Measurements from ENCODE around the gene KDM6B. TPM values are rescaled to one million over a fixed set of nuclear protein-coding genes. Genes with fewer than 3 reads are reported as not detected.
A peak's percentile ranks its signal among the peaks of the same experiment; 100 is the strongest.

Gene KDM6B
- total RNA-seq, 1 experiment from 2014 or later, result 28.9 TPM

DNA sequence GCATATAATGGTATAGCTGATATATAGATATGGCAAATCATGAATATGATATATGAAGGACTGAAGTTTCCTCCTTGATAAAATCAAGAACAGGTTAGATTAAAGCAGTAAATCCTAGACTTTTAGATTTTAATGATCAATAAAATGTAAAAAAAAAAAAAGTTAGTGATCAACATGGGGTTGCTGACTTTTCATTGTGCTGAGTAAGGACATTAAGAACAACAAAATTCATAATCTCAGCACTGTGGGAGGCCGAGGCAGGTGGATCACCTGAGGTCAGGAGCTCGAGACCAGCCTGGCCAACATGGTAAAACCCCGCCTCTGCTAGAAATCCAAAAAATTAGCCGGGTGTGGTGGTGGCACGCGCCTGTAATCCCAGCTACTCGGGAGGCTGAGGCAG is 44.2 kb downstream of the KDM6B start:
- Histone ChIP-seq H3K4me2 (ENCODE audit: insufficient read depth, insufficient read length, low read length) (no peak overlapping the region), H3K14ac (ENCODE audit: insufficient read depth, low read length) (no peak overlapping the region), H3T11ph (ENCODE audit: low read length) (no peak overlapping the region), H3K27me3 (ENCODE audit: insufficient read depth, low read length) (no peaks in the 10 kb centered on the region), H3K27ac (ENCODE audit: insufficient read length, low read depth, low read length) (no peak overlapping the region), H3K56ac (ENCODE audit: insufficient read length, low read depth, low read length) (no peak overlapping the region), H3K9ac (ENCODE audit: extremely low read depth, insufficient read length, low read length) (no peak overlapping the region), H4K91ac (ENCODE audit: insufficient read length, low read depth, low read length) (no peak overlapping the region), H2AK5ac (ENCODE audit: insufficient read length, low read length) (no peak overlapping the region), H2BK20ac (ENCODE audit: low read depth, low read length, poor library complexity, severe bottlenecking) (no peak overlapping the region), H4K8ac (replicated peaks; ENCODE audit: insufficient read length, low read depth, low read length) (no peak overlapping the region), H3K4ac (ENCODE audit: low read depth, low read length) (no peak overlapping the region), H3K9me3 (ENCODE audit: control insufficient read depth, low read depth, low read length) (no peaks in the 10 kb centered on the region), H2BK120ac (ENCODE audit: low read depth, low read length, poor library complexity, severe bottlenecking) (no peak overlapping the region), H4K5ac (ENCODE audit: insufficient read length, low read depth, low read length) (no peak overlapping the region), H2BK5ac (ENCODE audit: insufficient read length, low read length) (no peak overlapping the region), H2BK15ac (ENCODE audit: low read depth, low read length) (no peak overlapping the region), H2BK12ac (ENCODE audit: insufficient read length, low read depth, low read length) (no peak overlapping the region), H3K18ac (ENCODE audit: insufficient read length, low read depth, low read length) (no peak overlapping the region), H3K79me2 (ENCODE audit: insufficient read depth, low read length) (no peaks in the 10 kb centered on the region), H3K4me1 (ENCODE audit: insufficient read depth, low read length) (no peaks in the 10 kb centered on the region), H3K23me2 (ENCODE audit: insufficient read length, low read depth, low read length, poor library complexity, severe bottlenecking) (no peaks in the 10 kb centered on the region), H2AFZ (ENCODE audit: low read length) (no peak overlapping the region), H3K23ac (ENCODE audit: insufficient read length, low read depth, low read length) (no peak overlapping the region), H3K79me1 (ENCODE audit: insufficient read depth, low read depth, low read length, poor library complexity, severe bottlenecking) (no peaks in the 10 kb centered on the region), H4K20me1 (ENCODE audit: control insufficient read depth, insufficient read depth, insufficient read length) (no peaks in the 10 kb centered on the region)
- peaks cover 0 to under 1% of the 10 kb centered on the region in 2 experiments; a peak in 1 of 4 replicates for H3K4me1 Mint-ChIP-seq
- H3K9me3 Mint-ChIP-seq, result no peaks in the 10 kb centered on the region
- DNase-seq, result peak; percentile 3
- no CpG with 5 or more reads among the region's 7 CpGs for WGBS (ENCODE audit: extremely low coverage, insufficient read length, low lambda C conversion rate)
- H3K27ac Mint-ChIP-seq, result no peak overlapping the region
- no peaks in the 10 kb centered on the region for H3K27me3 Mint-ChIP-seq (ENCODE audit: low read depth)
- TF ChIP-seq, protein P1, sequence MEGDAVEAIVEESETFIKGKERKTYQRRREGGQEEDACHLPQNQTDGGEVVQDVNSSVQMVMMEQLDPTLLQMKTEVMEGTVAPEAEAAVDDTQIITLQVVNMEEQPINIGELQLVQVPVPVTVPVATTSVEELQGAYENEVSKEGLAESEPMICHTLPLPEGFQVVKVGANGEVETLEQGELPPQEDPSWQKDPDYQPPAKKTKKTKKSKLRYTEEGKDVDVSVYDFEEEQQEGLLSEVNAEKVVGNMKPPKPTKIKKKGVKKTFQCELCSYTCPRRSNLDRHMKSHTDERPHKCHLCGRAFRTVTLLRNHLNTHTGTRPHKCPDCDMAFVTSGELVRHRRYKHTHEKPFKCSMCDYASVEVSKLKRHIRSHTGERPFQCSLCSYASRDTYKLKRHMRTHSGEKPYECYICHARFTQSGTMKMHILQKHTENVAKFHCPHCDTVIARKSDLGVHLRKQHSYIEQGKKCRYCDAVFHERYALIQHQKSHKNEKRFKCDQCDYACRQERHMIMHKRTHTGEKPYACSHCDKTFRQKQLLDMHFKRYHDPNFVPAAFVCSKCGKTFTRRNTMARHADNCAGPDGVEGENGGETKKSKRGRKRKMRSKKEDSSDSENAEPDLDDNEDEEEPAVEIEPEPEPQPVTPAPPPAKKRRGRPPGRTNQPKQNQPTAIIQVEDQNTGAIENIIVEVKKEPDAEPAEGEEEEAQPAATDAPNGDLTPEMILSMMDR (conservative IDR thresholded peaks at IDR 0.05), result no peak
- H3K4me3 Mint-ChIP-seq, result no peak overlapping the region
- peaks cover 0 to 9% (median 0%) of the 10 kb centered on the region in 3 experiments; a peak in 1 of 7 replicates for H3K36me3 Mint-ChIP-seq (ENCODE audit: insufficient read depth in 1 of 3, low read depth in 3 of 3)

All from H9 (cell line).